Fibroblast of pulmonary artery (primary cell): Measurements from ENCODE around the gene MKX.

ENCODE experiments used
- DNase-seq: peaks from one replicate; pipeline ENCODE4 v3.0.0-alpha.2; 2010; ENCODE audit warnings: low read depth
- H3K4me3 ChIP-seq: replicated peaks from 2 replicates; pipeline ENCODE4 v1.5.1; 2011; ENCODE audit warnings: low read depth, mild to moderate bottlenecking, control low read depth, low read length, moderate library complexity
- CTCF ChIP-seq: IDR thresholded peaks from 2 replicates; pipeline ENCODE4 v1.5.1; 2011; ENCODE audit warnings: mild to moderate bottlenecking, control low read depth, low read length, inconsistent platforms; ENCODE audit errors: missing control alignments

MKX gene

GRCh38 chr10:27742195-27743011 lies 3.2 kb downstream of the MKX start:
- H3K4me3 ChIP-seq: peak overlapping the region; percentile 56

GRCh38 chr10:27741173-27742091 lies 4.2 kb downstream of the MKX start:
- TF ChIP-seq CTCF: no peak
- H3K4me3 ChIP-seq: no peak overlapping the region
- DNase-seq: no peak

More at GRCh38 chr10:27742195-27743011, 3.2 kb downstream of the MKX start:
- peak; percentile 35 for TF ChIP-seq CTCF
- DNase-seq: peak; percentile 79

- no peak for DNase-seq
- H3K4me3 ChIP-seq: no peak overlapping the region
- TF ChIP-seq CTCF: no peak
Observed at GRCh38 chr10:27736396-27736795, 9.2 kb downstream of the MKX start.

GRCh38 chr10:27730041-27730440 lies 15.6 kb downstream of the MKX start:
- no peak for DNase-seq
- TF ChIP-seq CTCF: no peak

GRCh38 chr10:27728338-27728737 lies 17.3 kb downstream of the MKX start:
- DNase-seq: no peak
- no peak overlapping the region for H3K4me3 ChIP-seq
- TF ChIP-seq CTCF: no peak

More at GRCh38 chr10:27730041-27730440, 15.6 kb downstream of the MKX start:
- H3K4me3 ChIP-seq: no peak overlapping the region

GRCh38 chr10:27724287-27724686 lies 21.3 kb downstream of the MKX start:
- H3K4me3 ChIP-seq: no peak overlapping the region
- no peak for DNase-seq
- no peak for TF ChIP-seq CTCF
